ENCODE data around the gene CACNA1C. TPM values are rescaled to one million over a fixed set of nuclear protein-coding genes. Genes with fewer than 3 reads are reported as not detected.

CACNA1C gene
- total and polyA plus RNA-seq, 2 donors (not counting 1 experiment from before 2014, with no cell fraction given), result 0.01 to 0.02 TPM

DNA sequence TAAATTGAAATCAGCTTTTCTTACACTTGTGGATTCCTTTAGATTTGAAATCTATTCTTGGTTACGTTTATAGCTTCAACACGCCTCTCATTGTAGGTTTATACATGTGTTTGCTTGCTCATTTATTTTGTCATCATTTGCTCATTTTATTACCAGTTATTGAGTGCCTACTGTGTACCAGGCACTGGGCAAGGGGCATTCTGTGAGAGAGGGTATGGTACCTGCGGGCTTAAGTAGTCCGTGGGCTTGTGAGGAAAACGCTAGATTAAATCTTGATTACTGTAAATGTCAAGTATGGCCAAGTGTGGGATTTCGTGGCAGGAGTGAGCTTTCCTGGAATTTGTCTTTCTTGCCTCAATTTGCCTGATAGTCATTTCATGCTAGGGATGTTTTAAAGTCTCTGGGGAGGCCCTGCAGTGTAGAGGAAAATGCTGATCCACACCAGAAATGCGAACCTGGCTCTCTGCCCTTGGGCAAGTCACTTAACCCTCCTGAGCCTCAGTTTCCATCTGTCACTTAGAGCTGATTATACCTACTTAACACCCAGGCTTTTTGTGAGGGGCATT lies 92.7 kb downstream of the CACNA1C start:
- Histone ChIP-seq H3K79me2 (ENCODE audit: control insufficient read depth, insufficient read depth, low read length) (no peaks in the 10 kb centered on the region), H3K4me1 (ENCODE audit: control insufficient read depth in 2 of 2, insufficient read depth in 2 of 2, low read length in 2 of 2) (no peaks in the 10 kb centered on the region), H2AFZ (ENCODE audit: insufficient read depth, low read depth, low read length, poor library complexity, severe bottlenecking) (no peak overlapping the region), H3K4me2 (replicated peaks; ENCODE audit: low read depth, low read length, poor library complexity, severe bottlenecking) (no peak overlapping the region), H4K20me1 (ENCODE audit: control insufficient read depth, insufficient read depth, low read length, poor library complexity, severe bottlenecking) (no peaks in the 10 kb centered on the region), H3K27ac (ENCODE audit: low read length in 2 of 2) (no peak overlapping the region), H3K27me3 (replicated peaks in 1 of 4; ENCODE audit: control extremely low read depth in 1 of 4, control insufficient read depth in 3 of 4, insufficient read depth in 4 of 4, low read length in 3 of 4) (peaks cover 0 to 2% (median 0%) of the 10 kb centered on the region in 4 experiments), H3K4me3 (ENCODE audit: control extremely low read depth in 1 of 5, extremely low read depth in 1 of 5, insufficient read depth in 1 of 5, low read depth in 2 of 5, low read length in 4 of 5) (no peak overlapping the region), H3K9ac (ENCODE audit: low read length) (no peak overlapping the region), H3K36me3 (replicated peaks in 1 of 2; ENCODE audit: control extremely low read depth in 1 of 2, control insufficient read depth in 1 of 2, extremely low read depth in 1 of 2, insufficient read depth in 2 of 2, low read length in 1 of 2) (no peaks in the 10 kb centered on the region), H3K9me3 (ENCODE audit: control extremely low read depth in 1 of 3, control insufficient read depth in 2 of 3, insufficient read depth in 1 of 3, low read length in 2 of 3) (no peaks in the 10 kb centered on the region)
- ATAC-seq (ENCODE audit: low read depth), result no peak
- ChIA-PET CTCF (no interaction called here), POLR2A (no interaction called here)
- no peak for DNase-seq
- WGBS (ENCODE audit: insufficient coverage), result 86% methylated on average over 4 of the region's 7 CpGs
- Mint-ChIP-seq H3K9me3 (ENCODE audit: insufficient read depth) (no peaks in the 10 kb centered on the region), H3K27ac (no peak overlapping the region), H3K4me1 (no peaks in the 10 kb centered on the region), H3K4me3 (no peak overlapping the region), H3K27me3 (peaks cover 34% of the 10 kb centered on the region)
- intact Hi-C loops (cut with micrococcal nuclease), result no loop called here
- TF ChIP-seq, protein P1, sequence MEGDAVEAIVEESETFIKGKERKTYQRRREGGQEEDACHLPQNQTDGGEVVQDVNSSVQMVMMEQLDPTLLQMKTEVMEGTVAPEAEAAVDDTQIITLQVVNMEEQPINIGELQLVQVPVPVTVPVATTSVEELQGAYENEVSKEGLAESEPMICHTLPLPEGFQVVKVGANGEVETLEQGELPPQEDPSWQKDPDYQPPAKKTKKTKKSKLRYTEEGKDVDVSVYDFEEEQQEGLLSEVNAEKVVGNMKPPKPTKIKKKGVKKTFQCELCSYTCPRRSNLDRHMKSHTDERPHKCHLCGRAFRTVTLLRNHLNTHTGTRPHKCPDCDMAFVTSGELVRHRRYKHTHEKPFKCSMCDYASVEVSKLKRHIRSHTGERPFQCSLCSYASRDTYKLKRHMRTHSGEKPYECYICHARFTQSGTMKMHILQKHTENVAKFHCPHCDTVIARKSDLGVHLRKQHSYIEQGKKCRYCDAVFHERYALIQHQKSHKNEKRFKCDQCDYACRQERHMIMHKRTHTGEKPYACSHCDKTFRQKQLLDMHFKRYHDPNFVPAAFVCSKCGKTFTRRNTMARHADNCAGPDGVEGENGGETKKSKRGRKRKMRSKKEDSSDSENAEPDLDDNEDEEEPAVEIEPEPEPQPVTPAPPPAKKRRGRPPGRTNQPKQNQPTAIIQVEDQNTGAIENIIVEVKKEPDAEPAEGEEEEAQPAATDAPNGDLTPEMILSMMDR (IDR thresholded peaks at IDR 0.05), result no peak
- TF ChIP-seq EZH2 (IDR thresholded peaks at IDR 0.05; ENCODE audit: borderline replicate concordance, insufficient read depth, low read depth, low read length, poor library complexity, severe bottlenecking), result no peak

DNA sequence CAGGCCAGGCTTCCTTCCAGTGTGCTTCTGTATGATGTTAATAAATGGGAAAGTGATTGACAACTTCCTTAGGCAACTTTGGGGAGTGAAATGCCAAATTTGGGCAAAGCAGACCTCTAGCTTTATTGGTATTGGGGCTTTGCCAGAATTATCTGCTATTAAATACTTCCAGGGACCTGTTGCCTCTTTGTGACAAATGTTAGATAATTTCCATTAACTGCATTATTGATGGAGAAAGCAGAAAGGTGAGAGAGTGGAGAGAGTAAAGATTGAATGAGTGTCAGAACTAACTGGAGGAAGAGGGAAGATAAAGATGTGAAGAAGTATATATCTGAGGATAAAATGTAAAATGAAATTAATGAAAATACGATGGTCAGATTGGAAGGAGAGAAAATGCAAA lies 94.5 kb downstream of the CACNA1C start:
- no peak overlapping the region for H3K4me2 ChIP-seq (replicated peaks; ENCODE audit: low read depth, low read length, poor library complexity, severe bottlenecking)
- ChIA-PET POLR2A (no interaction called here), CTCF (no interaction called here)
- H3K79me2 ChIP-seq (ENCODE audit: control insufficient read depth, insufficient read depth, low read length), result no peaks in the 10 kb centered on the region
- peaks cover 0 to 4% (median 0%) of the 10 kb centered on the region in 4 experiments for H3K27me3 ChIP-seq (replicated peaks in 1 of 4; ENCODE audit: control extremely low read depth in 1 of 4, control insufficient read depth in 3 of 4, insufficient read depth in 4 of 4, low read length in 3 of 4)
- H3K9me3 ChIP-seq (ENCODE audit: control extremely low read depth in 1 of 3, control insufficient read depth in 2 of 3, insufficient read depth in 1 of 3, low read length in 2 of 3), result no peaks in the 10 kb centered on the region
- WGBS (ENCODE audit: insufficient coverage), result no CpG with 5 or more reads among the region's 1 CpG
- DNase-seq (no peak), ATAC-seq (ENCODE audit: low read depth) (no peak)
- no peak overlapping the region for H2AFZ ChIP-seq (ENCODE audit: insufficient read depth, low read depth, low read length, poor library complexity, severe bottlenecking)
- H3K9me3 Mint-ChIP-seq (ENCODE audit: insufficient read depth), result no peaks in the 10 kb centered on the region
- TF ChIP-seq, protein P1 (IDR thresholded peaks at IDR 0.05), result no peak
- TF ChIP-seq EZH2 (IDR thresholded peaks at IDR 0.05; ENCODE audit: borderline replicate concordance, insufficient read depth, low read depth, low read length, poor library complexity, severe bottlenecking), result no peak
- no peak overlapping the region for H3K9ac ChIP-seq (ENCODE audit: low read length)
- no peak overlapping the region for H3K27ac ChIP-seq (ENCODE audit: low read length in 2 of 2)
- H3K4me1 ChIP-seq (ENCODE audit: control insufficient read depth in 2 of 2, insufficient read depth in 2 of 2, low read length in 2 of 2), result no peaks in the 10 kb centered on the region
- H3K4me3 ChIP-seq (ENCODE audit: control extremely low read depth in 1 of 5, extremely low read depth in 1 of 5, insufficient read depth in 1 of 5, low read depth in 2 of 5, low read length in 4 of 5), result no peak overlapping the region
- H3K27me3 Mint-ChIP-seq, result peaks cover 38% of the 10 kb centered on the region
- H3K36me3 ChIP-seq (replicated peaks in 1 of 2; ENCODE audit: control extremely low read depth in 1 of 2, control insufficient read depth in 1 of 2, extremely low read depth in 1 of 2, insufficient read depth in 2 of 2, low read length in 1 of 2), result no peaks in the 10 kb centered on the region
- intact Hi-C loops (cut with micrococcal nuclease), result no loop called here
- no peak overlapping the region for H3K4me3 Mint-ChIP-seq
- H3K4me1 Mint-ChIP-seq, result no peaks in the 10 kb centered on the region
- H4K20me1 ChIP-seq (ENCODE audit: control insufficient read depth, insufficient read depth, low read length, poor library complexity, severe bottlenecking), result no peaks in the 10 kb centered on the region
- H3K27ac Mint-ChIP-seq, result no peak overlapping the region

All from B cell (primary cell).